Measurements from ENCODE around the gene ITGAL. TPM values are rescaled to one million over a fixed set of nuclear protein-coding genes. Genes with fewer than 3 reads are reported as not detected.

ITGAL gene
- total RNA-seq, 2 experiments from 2014 or later, result 40.2 to 140 TPM

- intact Hi-C loops (cut with micrococcal nuclease; ENCODE audit: unreplicated experiment), result loop anchor here (2.0 to 5.0 kb wide), 3 partner anchors 72 to 109 kb away; no protein-coding TSS in a partner anchor
- Histone ChIP-seq H3K4me2 (ENCODE audit: low read length) (peak overlapping the region; percentile 75), H3K9me2 (ENCODE audit: insufficient read depth, low read length) (no peaks in the 10 kb centered on the region), H3K27ac (ENCODE audit: low read depth, low read length, poor library complexity, severe bottlenecking) (no peak overlapping the region), H4K20me1 (ENCODE audit: insufficient read depth, low read length) (no peaks in the 10 kb centered on the region), H2AFZ (ENCODE audit: low read length) (peak overlapping the region; percentile 26; the same call in 1 of the 2 replicates), H3K4me1 (ENCODE audit: insufficient read depth, low read length, poor library complexity, severe bottlenecking) (peaks cover 27% of the 10 kb centered on the region), H3K9me3 (ENCODE audit: low read length) (no peaks in the 10 kb centered on the region), H3K36me3 (ENCODE audit: insufficient read depth, low read length) (peaks cover 20% of the 10 kb centered on the region), H3K79me2 (ENCODE audit: insufficient read depth, low read depth, low read length) (no peaks in the 10 kb centered on the region), H3K4me3 (ENCODE audit: low read depth, low read length, poor library complexity, severe bottlenecking) (peak overlapping the region; percentile 84)
- CTCF ChIA-PET (ENCODE audit: unreplicated experiment), result no interaction called here
- BruUV-seq (replicated peaks), result TSS peak; percentile 50
- no peak for TF ChIP-seq CTCF (conservative IDR thresholded peaks at IDR 0.05; ENCODE audit: low read length)
- TF ChIP-seq EZH2phosphoT487 (IDR thresholded peaks at IDR 0.05; ENCODE audit: borderline replicate concordance, low read depth, low read length), result no peak
- POLR2A ChIA-PET, result interaction anchor here (0.5 to 0.7 kb wide), 3 partner anchors 22 to 115 kb away, joined by 3 to 4 read pairs (median 3); no protein-coding TSS in a partner anchor
- DNase-seq (ENCODE audit: low spot score), result no peak
These were observed 53.2 kb downstream of the ITGAL start for GRCh38 chr16:30525844-30526136.

DNA sequence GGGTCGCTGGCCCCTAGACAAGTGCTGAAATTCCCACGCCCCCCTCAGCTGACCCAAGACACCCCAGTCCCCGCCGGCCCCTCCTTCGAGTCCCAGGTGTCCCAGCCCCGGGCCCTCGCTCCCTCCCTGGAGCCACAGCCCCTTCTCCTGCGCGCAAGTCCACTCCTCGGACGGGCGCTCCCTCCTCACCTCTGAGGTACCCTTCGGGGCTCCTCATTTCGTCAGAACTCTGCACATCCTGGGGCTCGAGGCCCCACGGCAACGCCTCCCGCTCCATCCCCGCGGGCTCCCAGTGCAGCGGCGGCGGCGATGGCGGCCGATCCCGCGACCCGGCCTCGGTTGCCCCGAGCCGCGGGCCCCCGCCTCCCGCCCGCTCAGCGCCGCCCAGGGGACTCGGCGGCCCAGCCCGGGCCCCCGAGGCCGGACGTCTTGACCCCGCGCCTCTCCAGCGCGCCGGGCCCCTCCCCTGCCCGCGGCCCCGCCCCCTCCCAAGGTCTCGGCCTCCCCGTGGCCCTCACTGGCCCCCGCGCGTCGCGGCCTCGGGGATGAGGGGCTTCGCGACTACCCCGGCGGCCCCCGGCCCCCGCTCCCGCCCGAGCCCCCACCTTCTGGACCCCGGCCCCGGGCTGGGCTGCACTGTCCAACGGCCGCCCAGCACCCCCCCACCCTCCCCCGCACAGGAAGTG, 53.7 kb downstream of the ITGAL start, which contains the start of gene ZNF768:
ZNF768 (minus strand) TSS at position 430 of the 686 bp plus-strand sequence; CDS start at position 277, 153 bp downstream.
- H3K4me3 ChIP-seq (ENCODE audit: low read depth, low read length, poor library complexity, severe bottlenecking), result peak within 1 kb of the TSS; percentile 84
- BruUV-seq (replicated peaks), result no TSS peak
- H3K27ac ChIP-seq (ENCODE audit: low read depth, low read length, poor library complexity, severe bottlenecking), result peak within 1 kb of the TSS; percentile 86
- ChIA-PET CTCF (ENCODE audit: unreplicated experiment) (no interaction called here), POLR2A (interaction anchor here (0.5 to 1.1 kb wide), 4 partner anchors 23 to 115 kb away, joined by 3 to 4 read pairs (median 3); partner anchors contain the start of gene DCTPP1)
- peaks cover 24% of the 10 kb centered on the region for H3K36me3 ChIP-seq (ENCODE audit: insufficient read depth, low read length)
- H3K79me2 ChIP-seq (ENCODE audit: insufficient read depth, low read depth, low read length), result no peaks in the 10 kb centered on the region
- DNase-seq (ENCODE audit: low spot score), result no peak
- intact Hi-C loops (cut with micrococcal nuclease; ENCODE audit: unreplicated experiment), result loop anchor here (2.0 to 5.0 kb wide), 3 partner anchors 71 to 109 kb away; no protein-coding TSS in a partner anchor
- TF ChIP-seq EZH2phosphoT487 (IDR thresholded peaks at IDR 0.05; ENCODE audit: borderline replicate concordance, low read depth, low read length) (no peak), CTCF (conservative IDR thresholded peaks at IDR 0.05; ENCODE audit: low read length) (no peak)
- peak within 1 kb of the TSS; percentile 93 for H3K4me2 ChIP-seq (ENCODE audit: low read length)
- H4K20me1 ChIP-seq (ENCODE audit: insufficient read depth, low read length), result no peaks in the 10 kb centered on the region
- peaks cover 27% of the 10 kb centered on the region for H3K4me1 ChIP-seq (ENCODE audit: insufficient read depth, low read length, poor library complexity, severe bottlenecking)
- no peaks in the 10 kb centered on the region for H3K9me2 ChIP-seq (ENCODE audit: insufficient read depth, low read length)
- no peaks in the 10 kb centered on the region for H3K9me3 ChIP-seq (ENCODE audit: low read length)
- peak within 1 kb of the TSS; percentile 73 for H2AFZ ChIP-seq (ENCODE audit: low read length)

All from OCI-LY7 (cell line).